Measurements from ENCODE around the gene MED8. TPM values are rescaled to one million over a fixed set of nuclear protein-coding genes. Genes with fewer than 3 reads are reported as not detected.
"Not testable (repeated sequence)": the region's sequence is repeated elsewhere in the genome, so short reads cannot be mapped to it uniquely, and the experiment has no call there.

The MED8 gene
- total RNA-seq, 1 experiment from 2014 or later, result 61.9 TPM

- DNase-seq (ENCODE audit: low read depth), result no peak
Observed at GRCh38 chr1:43387976-43388599, 1.5 kb downstream of the MED8 start.

GRCh38 chr1:43386676-43387075, 2.9 kb downstream of the MED8 start:
- DNase-seq (ENCODE audit: low read depth), result no peak

- no peak for DNase-seq (ENCODE audit: low read depth)
Observed at GRCh38 chr1:43383449-43383848, 6.2 kb downstream of the MED8 start.

GRCh38 chr1:43382027-43382779, 7.4 kb downstream of the MED8 start:
- no peak for DNase-seq (ENCODE audit: low read depth)

- DNase-seq (ENCODE audit: low read depth), result peak; percentile 49
Observed at GRCh38 chr1:43381612-43382011, 8.0 kb downstream of the MED8 start.

- no peak for DNase-seq (ENCODE audit: low read depth)
Observed at GRCh38 chr1:43379476-43379875, 10.1 kb downstream of the MED8 start.

- no peak for DNase-seq (ENCODE audit: low read depth)
Observed at GRCh38 chr1:43377831-43378230, 11.8 kb downstream of the MED8 start.

GRCh38 chr1:43376723-43377235, 12.8 kb downstream of the MED8 start:
- DNase-seq (ENCODE audit: low read depth), result no peak

GRCh38 chr1:43373066-43373940, 16.3 kb downstream of the MED8 start:
- peak; percentile 95 for DNase-seq (ENCODE audit: low read depth)

- peak; percentile 73 for DNase-seq (ENCODE audit: low read depth)
Observed at GRCh38 chr1:43372172-43372571, 17.4 kb downstream of the MED8 start.

GRCh38 chr1:43370564-43370963, 19.0 kb downstream of the MED8 start:
- DNase-seq (ENCODE audit: low read depth), result no peak

- not testable (repeated sequence) for DNase-seq (ENCODE audit: low read depth)
Observed at GRCh38 chr1:43369779-43370178, 19.8 kb downstream of the MED8 start.

GRCh38 chr1:43368646-43369020, 21.0 kb downstream of the MED8 start:
- DNase-seq (ENCODE audit: low read depth), result no peak

GRCh38 chr1:43367904-43368645, 21.5 kb downstream of the MED8 start, which contains the start of gene ELOVL1:
Gene ELOVL1, minus strand, starts transcription at chr1:43368011. Its CDS starts 2,402 bp downstream, at chr1:43365609.
- DNase-seq (ENCODE audit: low read depth), result peak; percentile 87

GRCh38 chr1:43367026-43367903, 22.3 kb downstream of the MED8 start:
- DNase-seq (ENCODE audit: low read depth), result no peak

GRCh38 chr1:43366601-43367025, 23.0 kb downstream of the MED8 start:
- DNase-seq (ENCODE audit: low read depth), result no peak

GRCh38 chr1:43366179-43366578, 23.4 kb downstream of the MED8 start:
- no peak for DNase-seq (ENCODE audit: low read depth)

GRCh38 chr1:43365678-43366077, 23.9 kb downstream of the MED8 start:
- DNase-seq (ENCODE audit: low read depth), result no peak

GRCh38 chr1:43363935-43364525, 25.6 kb downstream of the MED8 start:
- DNase-seq (ENCODE audit: low read depth), result no peak

Data from HT1080 (cell line).